Hematopoietic multipotent progenitor cell treated with erythropoietin and hydrocortisone succinate and interleukin-3 and kit ligand, for 8 days (in vitro differentiated cells): Measurements from ENCODE around the gene OR13F1.
"Not testable (repeated sequence)": the region's sequence is repeated elsewhere in the genome, so short reads cannot be mapped to it uniquely, and the experiment has no call there.

ENCODE experiments used
- DNase-seq: peaks from one replicate; pipeline ENCODE4 v3.0.0-alpha.2; 2015

OR13F1 gene

GRCh38 chr9:104503963-104504362 lies at the start of gene OR13F1:
OR13F1 (plus strand) TSS chr9:104504263; CDS start chr9:104504263, 0 bp downstream.
- no peak for DNase-seq

- peak; percentile 6 for DNase-seq
Measured at GRCh38 chr9:104456831-104457230, 47.2 kb upstream of the OR13F1 start.

DNA sequence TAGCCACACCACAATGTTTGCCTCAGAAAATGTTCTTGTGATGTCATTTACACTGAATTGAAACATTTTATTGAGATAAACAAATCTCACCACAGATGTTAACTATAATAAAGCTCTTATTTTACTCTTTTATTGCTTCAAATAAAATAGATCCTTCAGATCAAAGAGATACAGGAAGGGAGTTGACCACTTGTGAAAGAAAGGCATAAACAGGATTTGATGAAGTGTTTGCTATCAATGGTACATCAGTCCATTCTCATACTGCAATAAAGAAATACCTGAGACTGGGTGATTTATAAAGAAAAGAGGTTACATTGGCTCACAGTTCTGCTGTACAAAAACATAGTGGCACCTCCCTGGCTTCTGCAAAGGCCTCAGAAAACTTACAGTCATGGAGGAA lies 40.2 kb upstream of the OR13F1 start:
- DNase-seq = no peak

DNA sequence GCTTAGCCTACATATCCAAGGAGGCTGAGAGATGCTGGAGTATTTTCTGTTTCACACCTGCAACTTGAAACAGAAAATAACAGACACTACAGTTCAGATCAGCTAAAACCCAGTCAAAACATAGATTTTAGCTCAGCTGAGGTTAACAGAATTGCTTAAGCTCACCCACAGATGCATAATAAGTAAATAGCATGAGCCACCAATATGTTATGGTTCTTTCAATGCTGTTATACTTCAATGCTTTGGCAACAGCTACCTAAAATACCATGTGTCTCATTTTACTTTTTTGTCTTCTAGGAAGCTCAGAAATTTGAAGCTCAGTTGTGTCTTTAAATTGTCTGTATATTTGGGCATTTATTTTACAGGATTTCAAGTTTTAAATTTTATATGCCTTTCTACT lies 35.8 kb upstream of the OR13F1 start:
- DNase-seq = no peak

- DNase-seq = no peak
Measured at GRCh38 chr9:104482921-104483570, 21.0 kb upstream of the OR13F1 start.

DNA sequence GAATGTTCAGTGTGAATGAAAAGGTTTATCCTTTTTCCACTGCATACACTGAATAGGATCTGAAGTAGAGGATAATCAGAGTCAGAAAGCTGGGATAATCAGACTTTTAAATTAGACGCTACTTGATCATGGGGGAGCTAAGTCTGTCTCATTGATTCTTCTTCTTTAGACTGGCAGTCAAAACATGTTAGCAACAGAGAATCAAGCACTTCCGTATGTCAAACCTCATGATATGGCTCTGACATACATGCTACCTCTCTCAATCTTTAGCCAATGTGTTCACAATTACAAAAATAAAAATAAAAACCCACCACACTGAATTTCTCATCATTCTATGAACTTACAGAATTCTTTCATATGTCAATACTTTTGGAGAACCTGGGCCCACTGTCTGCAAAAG lies 19.0 kb upstream of the OR13F1 start:
- DNase-seq = no peak

- peak; percentile 4 for DNase-seq
Measured at GRCh38 chr9:104494808-104495207, 9.3 kb upstream of the OR13F1 start.

DNA sequence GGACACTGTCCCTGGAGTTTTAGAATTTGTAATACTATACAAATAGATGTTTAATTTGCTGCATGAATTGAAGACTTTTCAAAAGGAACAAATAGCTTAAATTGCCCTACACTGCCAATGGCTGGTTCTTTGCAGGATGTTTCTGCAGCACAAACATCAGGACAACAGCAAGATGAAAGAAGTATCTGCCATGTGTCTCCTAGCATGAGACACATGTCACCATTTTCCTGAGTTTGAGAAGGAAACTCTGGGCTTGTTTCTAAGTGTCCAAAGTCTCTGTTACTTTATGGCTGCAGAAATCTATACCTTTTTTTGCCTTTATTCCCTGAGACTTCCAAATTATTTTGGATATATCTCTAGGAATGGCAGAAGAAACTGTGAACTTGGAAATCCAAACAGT lies 623 bp upstream of the OR13F1 start:
- no peak for DNase-seq

- no peak for DNase-seq
Measured at GRCh38 chr9:104506565-104506964, 2.5 kb downstream of the OR13F1 start.

DNA sequence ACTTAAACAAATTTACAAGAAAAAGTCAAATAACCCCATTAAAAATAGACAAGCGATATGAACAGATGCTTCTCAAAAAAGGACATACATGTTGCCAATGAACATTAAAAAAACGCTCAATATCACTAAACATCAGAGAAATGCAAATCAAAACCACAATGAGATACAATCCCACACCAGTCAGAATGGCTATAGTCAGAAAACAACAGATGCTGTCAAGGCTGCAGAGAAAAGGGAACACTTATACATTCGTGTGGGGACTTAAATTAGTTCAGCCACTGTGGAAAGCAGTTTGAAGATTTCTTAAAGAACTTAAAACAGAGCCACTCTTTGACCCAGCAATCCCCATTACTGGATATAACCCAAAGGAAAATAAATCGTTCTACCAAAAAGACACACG lies 10.8 kb downstream of the OR13F1 start:
- no peak for DNase-seq

DNA sequence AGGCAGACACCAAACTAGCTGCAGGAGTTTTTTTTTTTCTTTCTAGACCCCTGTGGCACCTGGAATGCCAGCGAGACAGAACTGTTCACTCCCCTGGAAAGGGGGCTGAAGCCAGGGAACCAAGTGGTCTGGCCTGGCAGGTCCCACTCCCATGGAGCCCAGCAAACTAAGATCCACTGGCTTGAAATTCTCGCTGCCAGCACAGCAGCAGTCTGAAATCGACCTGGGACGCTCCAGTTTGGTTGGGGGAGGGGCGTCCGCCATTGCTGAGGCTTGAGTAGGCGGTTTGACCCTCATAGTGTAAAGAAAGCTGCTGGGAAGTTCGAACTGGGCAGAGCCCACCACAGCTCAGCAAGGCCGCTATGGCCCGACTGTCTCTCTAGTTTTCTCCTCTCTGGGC lies 16.2 kb downstream of the OR13F1 start:
- not testable (repeated sequence) for DNase-seq

DNA sequence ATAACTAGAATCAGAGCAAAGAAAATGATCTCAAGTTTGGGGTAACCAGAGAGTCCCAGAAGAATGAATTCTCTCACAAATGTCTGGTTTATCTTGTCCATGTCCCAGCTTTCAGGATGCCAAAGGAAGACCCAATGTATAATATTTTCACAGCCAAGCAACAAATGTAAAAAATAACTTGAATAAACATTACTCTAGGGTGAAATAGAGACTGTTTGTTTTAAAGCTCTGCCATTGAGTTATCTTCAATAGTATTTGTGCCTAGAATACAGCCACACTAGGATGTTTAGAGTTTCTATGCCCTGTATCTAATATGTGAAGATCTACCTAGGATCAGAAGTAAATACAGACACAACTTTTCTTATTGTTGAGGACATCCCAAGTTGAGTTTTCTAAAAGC lies 23.0 kb downstream of the OR13F1 start, which contains the start of gene OR13C4:
OR13C4 (minus strand) TSS at position 101 of the 400 bp plus-strand sequence; CDS start at position 101, 0 bp downstream.
- no peak for DNase-seq

DNA sequence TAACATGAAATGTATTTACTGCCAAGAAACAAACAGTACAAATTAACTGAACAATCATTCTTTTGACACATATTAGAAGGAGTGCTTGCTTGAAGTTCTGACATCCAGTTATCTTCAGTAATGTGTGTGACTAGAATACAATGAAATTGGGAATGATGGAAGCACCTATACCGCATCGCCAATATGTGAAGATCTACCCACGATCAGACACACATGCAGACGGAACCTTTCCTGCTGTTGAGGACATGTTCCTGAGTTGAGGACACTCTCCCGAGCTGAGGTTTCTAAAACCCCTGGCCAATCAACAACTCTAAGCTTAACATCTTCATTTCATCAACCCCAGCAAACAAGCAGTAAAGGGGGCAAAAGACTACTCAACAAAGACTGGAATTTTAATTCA lies 32.7 kb downstream of the OR13F1 start, which contains the start of gene OR13C3:
OR13C3 (minus strand) TSS at position 101 of the 400 bp plus-strand sequence. CDS start 133 bp downstream, outside the sequence.
- no peak for DNase-seq

DNA sequence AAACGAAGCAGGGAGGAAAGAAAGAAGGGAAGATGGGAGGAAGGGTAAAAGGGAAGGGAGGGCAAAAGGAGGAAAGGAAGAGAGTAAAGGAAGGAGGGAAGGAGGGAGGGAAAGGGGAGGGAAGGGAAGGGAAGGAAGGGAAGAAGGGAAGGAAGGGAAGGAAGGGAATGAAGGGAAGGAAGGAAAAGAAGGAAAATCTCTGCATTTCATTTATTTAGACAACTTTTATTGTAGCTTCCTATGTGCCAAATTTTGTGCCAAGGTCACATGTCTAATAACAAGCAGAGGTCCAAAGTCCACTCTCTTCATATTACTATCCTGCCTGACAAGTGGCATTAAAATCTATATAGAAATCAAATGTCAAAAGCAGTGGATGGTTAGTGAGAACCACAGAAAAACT lies 35.2 kb downstream of the OR13F1 start:
- DNase-seq = no peak

DNA sequence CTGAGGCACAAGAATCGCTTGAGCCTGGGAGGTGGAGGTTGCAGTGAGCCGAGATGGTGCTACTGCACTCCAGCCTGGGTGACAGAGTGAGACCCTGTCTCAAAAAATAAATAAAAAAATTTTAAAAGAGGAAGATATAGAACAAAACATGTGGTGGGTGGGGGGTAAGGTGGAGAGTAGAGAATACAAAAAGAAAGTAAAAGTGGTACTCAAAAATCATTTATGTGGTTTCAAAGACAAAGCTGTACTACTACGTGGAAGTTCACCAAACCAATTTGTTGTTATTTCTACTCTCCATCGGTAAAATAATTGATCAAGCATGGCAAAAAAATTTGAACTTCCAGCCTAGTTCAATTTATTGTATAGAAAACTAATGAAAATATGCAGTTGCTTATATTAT lies 40.6 kb downstream of the OR13F1 start:
- no peak for DNase-seq

- DNase-seq = no peak
Measured at GRCh38 chr9:104553261-104553660, 49.2 kb downstream of the OR13F1 start.
